A549 (cell line): ENCODE results near the gene EBF3.

Source experiments
- BHLHE40 ChIP-seq: IDR thresholded peaks from 2 replicates; pipeline ENCODE4 v1.6.1; 2012; ENCODE audit warnings: low read depth, low read length, inconsistent platforms
- CEBPB ChIP-seq, 2 experiments: fragments of >200 bp in 1 of 2; sonication (Bioruptor Twin) in 1 of 2; formaldehyde crosslinking in 1 of 2; IDR thresholded peaks; 2 replicates each; pipeline ENCODE4 v1.6.1; 2012 to 2016
- CHD4 ChIP-seq: fragments of 200-600 bp; sonication (generic); IDR thresholded peaks from 2 replicates; pipeline ENCODE4 v1.6.1; 2016; ENCODE audit warnings: antibody characterized with exemption, mild to moderate bottlenecking, borderline replicate concordance
- CTCF ChIP-seq: fragments of >200 bp; sonication (Bioruptor Twin); formaldehyde crosslinking; IDR thresholded peaks from 3 replicates; pipeline ENCODE4 v1.5.1; 2016
- EHMT2 ChIP-seq: fragments of 200-600 bp; sonication (generic); IDR thresholded peaks from 2 replicates; pipeline ENCODE4 v1.6.1; 2016; ENCODE audit warnings: antibody characterized with exemption, low read depth, mild to moderate bottlenecking, moderate library complexity
- ELK1 ChIP-seq: fragments of 150-350 bp; IDR thresholded peaks from 2 replicates; pipeline ENCODE4 v1.6.1; 2014; ENCODE audit warnings: low read depth, mild to moderate bottlenecking, low read length
- KDM1A ChIP-seq: fragments of 200-600 bp; sonication (generic); IDR thresholded peaks from 2 replicates; pipeline ENCODE4 v1.6.1; 2016; ENCODE audit warnings: low read depth, mild to moderate bottlenecking
- MAFK ChIP-seq: fragments of 450-650 bp; IDR thresholded peaks from 2 replicates; pipeline ENCODE4 v1.6.1; 2014; ENCODE audit not compliant: partially characterized antibody
- POLR2A ChIP-seq: IDR thresholded peaks from 2 replicates; pipeline ENCODE4 v1.6.1; 2012; ENCODE audit warnings: mild to moderate bottlenecking, low read length
- RCOR1 ChIP-seq: fragments of 150-350 bp; IDR thresholded peaks from 2 replicates; pipeline ENCODE4 v1.6.1; 2014; ENCODE audit warnings: antibody characterized with exemption, low read length, low read depth
- ZNF302 ChIP-seq: fragments of 250-450 bp; sonication (Bioruptor Pico); IDR thresholded peaks from 2 replicates; pipeline ENCODE4 v1.9.0; 2021; ENCODE audit warnings: inconsistent platforms, mild to moderate bottlenecking, moderate library complexity
- TF ChIP-seq, protein P1 (sequence below): IDR thresholded peaks from 2 replicates; pipeline ENCODE4 v1.6.1; 2012
- TF ChIP-seq, protein P2 (sequence below): fragments of 200-600 bp; sonication (generic); IDR thresholded peaks from 2 replicates; pipeline ENCODE4 v1.6.1; 2016; ENCODE audit warnings: antibody characterized with exemption, mild to moderate bottlenecking, moderate library complexity
- TF ChIP-seq, protein P3 (sequence below): IDR thresholded peaks from 2 replicates; pipeline ENCODE4 v1.6.1; 2012

GRCh38 chr10:130003787-130004613 is 39.9 kb upstream of the EBF3 start:
- TF ChIP-seq CTCF (no peak), ELK1 (no peak), POLR2A (no peak), RCOR1 (no peak), MAFK (no peak), CHD4 (no peak), BHLHE40 (no peak), EHMT2 (no peak), ZNF302 (CRISPR knock-in tag) (no peak), KDM1A (no peak), CEBPB (IDR thresholded peaks at IDR 0.05) (no peak)
- TF ChIP-seq, protein P1, sequence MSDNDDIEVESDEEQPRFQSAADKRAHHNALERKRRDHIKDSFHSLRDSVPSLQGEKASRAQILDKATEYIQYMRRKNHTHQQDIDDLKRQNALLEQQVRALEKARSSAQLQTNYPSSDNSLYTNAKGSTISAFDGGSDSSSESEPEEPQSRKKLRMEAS, result no peak
- TF ChIP-seq, protein P2, sequence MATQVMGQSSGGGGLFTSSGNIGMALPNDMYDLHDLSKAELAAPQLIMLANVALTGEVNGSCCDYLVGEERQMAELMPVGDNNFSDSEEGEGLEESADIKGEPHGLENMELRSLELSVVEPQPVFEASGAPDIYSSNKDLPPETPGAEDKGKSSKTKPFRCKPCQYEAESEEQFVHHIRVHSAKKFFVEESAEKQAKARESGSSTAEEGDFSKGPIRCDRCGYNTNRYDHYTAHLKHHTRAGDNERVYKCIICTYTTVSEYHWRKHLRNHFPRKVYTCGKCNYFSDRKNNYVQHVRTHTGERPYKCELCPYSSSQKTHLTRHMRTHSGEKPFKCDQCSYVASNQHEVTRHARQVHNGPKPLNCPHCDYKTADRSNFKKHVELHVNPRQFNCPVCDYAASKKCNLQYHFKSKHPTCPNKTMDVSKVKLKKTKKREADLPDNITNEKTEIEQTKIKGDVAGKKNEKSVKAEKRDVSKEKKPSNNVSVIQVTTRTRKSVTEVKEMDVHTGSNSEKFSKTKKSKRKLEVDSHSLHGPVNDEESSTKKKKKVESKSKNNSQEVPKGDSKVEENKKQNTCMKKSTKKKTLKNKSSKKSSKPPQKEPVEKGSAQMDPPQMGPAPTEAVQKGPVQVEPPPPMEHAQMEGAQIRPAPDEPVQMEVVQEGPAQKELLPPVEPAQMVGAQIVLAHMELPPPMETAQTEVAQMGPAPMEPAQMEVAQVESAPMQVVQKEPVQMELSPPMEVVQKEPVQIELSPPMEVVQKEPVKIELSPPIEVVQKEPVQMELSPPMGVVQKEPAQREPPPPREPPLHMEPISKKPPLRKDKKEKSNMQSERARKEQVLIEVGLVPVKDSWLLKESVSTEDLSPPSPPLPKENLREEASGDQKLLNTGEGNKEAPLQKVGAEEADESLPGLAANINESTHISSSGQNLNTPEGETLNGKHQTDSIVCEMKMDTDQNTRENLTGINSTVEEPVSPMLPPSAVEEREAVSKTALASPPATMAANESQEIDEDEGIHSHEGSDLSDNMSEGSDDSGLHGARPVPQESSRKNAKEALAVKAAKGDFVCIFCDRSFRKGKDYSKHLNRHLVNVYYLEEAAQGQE, result no peak
- TF ChIP-seq, protein P3, sequence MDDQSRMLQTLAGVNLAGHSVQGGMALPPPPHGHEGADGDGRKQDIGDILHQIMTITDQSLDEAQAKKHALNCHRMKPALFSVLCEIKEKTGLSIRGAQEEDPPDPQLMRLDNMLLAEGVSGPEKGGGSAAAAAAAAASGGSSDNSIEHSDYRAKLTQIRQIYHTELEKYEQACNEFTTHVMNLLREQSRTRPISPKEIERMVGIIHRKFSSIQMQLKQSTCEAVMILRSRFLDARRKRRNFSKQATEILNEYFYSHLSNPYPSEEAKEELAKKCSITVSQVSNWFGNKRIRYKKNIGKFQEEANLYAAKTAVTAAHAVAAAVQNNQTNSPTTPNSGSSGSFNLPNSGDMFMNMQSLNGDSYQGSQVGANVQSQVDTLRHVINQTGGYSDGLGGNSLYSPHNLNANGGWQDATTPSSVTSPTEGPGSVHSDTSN, result no peak
